Parathyroid adenoma (tissue), 2 donors: Measurements from ENCODE around the gene ZNF860.

Experiments used
- H2AFZ ChIP-seq: fragments of 300-600 bp; sonication (generic); one replicate; pipeline ENCODE4 v1.7.0; 2017; ENCODE audit warnings: antibody characterized with exemption, mild to moderate bottlenecking
- H3K27ac ChIP-seq: fragments of 300-600 bp; sonication (generic); one replicate; pipeline ENCODE4 v1.7.0; 2017
- H3K27me3 ChIP-seq: fragments of 300-600 bp; sonication (generic); one replicate; pipeline ENCODE4 v1.7.0; 2017; ENCODE audit warnings: low read length; ENCODE audit not compliant: control insufficient read depth, insufficient read depth
- H3K36me3 ChIP-seq: fragments of 300-600 bp; sonication (generic); one replicate; pipeline ENCODE4 v1.7.0; 2017; ENCODE audit warnings: low read length; ENCODE audit not compliant: control insufficient read depth, insufficient read depth
- H3K4me1 ChIP-seq: fragments of 300-600 bp; sonication (generic); one replicate; pipeline ENCODE4 v1.7.0; 2017; ENCODE audit warnings: control low read depth
- H3K4me2 ChIP-seq: fragments of 300-600 bp; sonication (generic); one replicate; pipeline ENCODE4 v1.7.0; 2017; ENCODE audit warnings: low read length
- H3K4me3 ChIP-seq: fragments of 300-600 bp; sonication (generic); one replicate; pipeline ENCODE4 v1.7.0; 2017; ENCODE audit warnings: low read depth, low read length
- H3K79me2 ChIP-seq: fragments of 300-600 bp; sonication (generic); one replicate; pipeline ENCODE4 v1.7.0; 2017; ENCODE audit warnings: control low read depth
- H3K9ac ChIP-seq: fragments of 300-600 bp; sonication (generic); one replicate; pipeline ENCODE4 v1.7.0; 2017; ENCODE audit warnings: mild to moderate bottlenecking
- H3K9me3 ChIP-seq: fragments of 300-600 bp; sonication (generic); one replicate; pipeline ENCODE4 v1.7.0; 2017; ENCODE audit warnings: low read length; ENCODE audit not compliant: control insufficient read depth
- TF ChIP-seq, protein P1 (sequence below): fragments of 300-600 bp; sonication (generic); IDR thresholded peaks from one replicate; pipeline ENCODE4 v1.7.0; 2017; ENCODE audit warnings: antibody characterized with exemption, mild to moderate bottlenecking
- donor health status: primary hyperparathyroidism.

Gene ZNF860

DNA sequence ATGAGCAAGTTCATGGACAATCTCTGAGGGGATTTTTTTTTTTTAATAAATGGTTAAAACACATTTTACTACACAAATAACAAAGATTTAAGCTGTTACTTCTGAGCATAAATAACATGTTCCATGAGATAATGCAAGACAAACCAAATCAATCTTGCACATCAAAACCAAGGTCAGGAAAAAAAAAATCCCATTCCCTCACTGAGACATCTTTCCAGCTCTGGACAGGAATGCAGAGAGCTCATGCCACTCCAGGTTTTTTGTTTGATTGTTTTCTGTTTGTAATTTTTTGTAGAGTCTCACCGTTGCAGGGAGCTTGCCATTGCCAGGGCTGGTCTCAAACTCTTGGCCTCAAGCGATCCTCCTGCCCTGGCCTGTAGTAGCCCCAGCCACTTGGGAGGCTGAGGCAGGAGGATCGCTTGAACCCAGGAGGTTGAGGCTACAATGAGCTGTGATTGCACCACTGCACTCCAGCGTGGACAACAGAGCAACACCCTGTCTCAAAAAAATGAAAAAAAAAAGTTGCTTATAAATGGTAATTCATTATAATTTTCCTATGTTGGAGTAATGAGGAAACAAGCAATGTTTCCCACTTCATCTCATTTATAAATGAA, 14.5 kb upstream of the ZNF860 start:
- Histone ChIP-seq H3K4me3 (no peak overlapping the region), H3K4me2 (no peak overlapping the region), H3K9me3 (no peaks in the 10 kb centered on the region), H3K4me1 (no peaks in the 10 kb centered on the region), H3K27me3 (no peaks in the 10 kb centered on the region), H3K9ac (no peak overlapping the region), H3K36me3 (no peaks in the 10 kb centered on the region), H3K27ac (no peak overlapping the region), H3K79me2 (no peaks in the 10 kb centered on the region), H2AFZ (no peak overlapping the region)
- TF ChIP-seq, protein P1, sequence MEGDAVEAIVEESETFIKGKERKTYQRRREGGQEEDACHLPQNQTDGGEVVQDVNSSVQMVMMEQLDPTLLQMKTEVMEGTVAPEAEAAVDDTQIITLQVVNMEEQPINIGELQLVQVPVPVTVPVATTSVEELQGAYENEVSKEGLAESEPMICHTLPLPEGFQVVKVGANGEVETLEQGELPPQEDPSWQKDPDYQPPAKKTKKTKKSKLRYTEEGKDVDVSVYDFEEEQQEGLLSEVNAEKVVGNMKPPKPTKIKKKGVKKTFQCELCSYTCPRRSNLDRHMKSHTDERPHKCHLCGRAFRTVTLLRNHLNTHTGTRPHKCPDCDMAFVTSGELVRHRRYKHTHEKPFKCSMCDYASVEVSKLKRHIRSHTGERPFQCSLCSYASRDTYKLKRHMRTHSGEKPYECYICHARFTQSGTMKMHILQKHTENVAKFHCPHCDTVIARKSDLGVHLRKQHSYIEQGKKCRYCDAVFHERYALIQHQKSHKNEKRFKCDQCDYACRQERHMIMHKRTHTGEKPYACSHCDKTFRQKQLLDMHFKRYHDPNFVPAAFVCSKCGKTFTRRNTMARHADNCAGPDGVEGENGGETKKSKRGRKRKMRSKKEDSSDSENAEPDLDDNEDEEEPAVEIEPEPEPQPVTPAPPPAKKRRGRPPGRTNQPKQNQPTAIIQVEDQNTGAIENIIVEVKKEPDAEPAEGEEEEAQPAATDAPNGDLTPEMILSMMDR, result no peak

DNA sequence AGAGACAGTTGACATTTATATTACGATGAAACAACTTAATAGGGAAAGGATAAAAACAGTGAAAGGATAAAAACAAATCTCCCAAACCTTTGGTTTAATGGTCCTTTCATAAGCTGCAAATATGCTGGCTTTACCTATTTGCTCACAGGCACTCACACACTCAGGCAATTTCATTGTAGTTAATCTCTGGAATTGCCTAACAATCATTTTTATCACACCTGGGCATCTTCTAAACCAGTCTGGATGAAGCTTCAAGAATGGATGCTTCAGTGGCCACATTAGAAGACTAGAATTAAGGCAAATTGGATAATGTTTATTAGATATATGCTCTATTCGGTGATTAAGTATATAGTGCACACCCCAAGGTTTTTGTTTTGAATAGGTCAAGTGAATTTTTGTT, 14.0 kb upstream of the ZNF860 start:
- Histone ChIP-seq H3K27ac (no peak overlapping the region), H3K9ac (no peak overlapping the region), H2AFZ (no peak overlapping the region), H3K36me3 (no peaks in the 10 kb centered on the region), H3K27me3 (no peaks in the 10 kb centered on the region), H3K4me1 (no peaks in the 10 kb centered on the region), H3K4me2 (no peak overlapping the region), H3K79me2 (no peaks in the 10 kb centered on the region), H3K4me3 (no peak overlapping the region), H3K9me3 (no peaks in the 10 kb centered on the region)
- TF ChIP-seq, protein P1, result no peak

DNA sequence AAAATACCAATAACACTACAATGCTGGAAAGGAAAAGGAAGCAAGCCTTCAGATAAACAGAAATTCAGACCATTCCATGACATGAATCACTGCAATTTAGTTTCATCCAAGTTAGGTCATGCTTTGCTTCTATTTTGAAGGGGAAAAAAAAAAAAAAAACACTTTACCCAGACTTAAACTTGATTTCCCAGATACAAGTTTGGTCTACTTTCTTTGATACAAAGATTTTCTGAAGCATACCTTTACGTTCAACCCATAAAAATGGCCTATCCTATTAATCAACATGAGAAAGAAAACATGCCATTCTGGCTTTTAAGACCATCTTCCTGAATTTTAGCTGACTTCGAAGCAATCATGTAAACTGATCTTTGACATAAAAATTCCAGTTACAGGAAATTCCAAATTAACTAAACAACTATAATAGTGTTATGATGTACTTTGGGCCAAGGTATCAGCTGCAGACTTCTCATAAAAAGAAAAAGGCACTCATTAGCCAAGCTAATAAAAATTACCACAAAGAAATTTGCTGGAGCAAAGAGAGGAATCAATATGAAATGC, 13.1 kb upstream of the ZNF860 start:
- Histone ChIP-seq H3K4me3 (no peak overlapping the region), H3K36me3 (no peaks in the 10 kb centered on the region), H3K79me2 (peaks cover 2% of the 10 kb centered on the region), H3K9me3 (no peaks in the 10 kb centered on the region), H3K4me1 (no peaks in the 10 kb centered on the region), H3K27ac (peak overlapping the region; percentile 32), H2AFZ (no peak overlapping the region), H3K27me3 (no peaks in the 10 kb centered on the region), H3K9ac (no peak overlapping the region), H3K4me2 (no peak overlapping the region)
- TF ChIP-seq, protein P1, result no peak

DNA sequence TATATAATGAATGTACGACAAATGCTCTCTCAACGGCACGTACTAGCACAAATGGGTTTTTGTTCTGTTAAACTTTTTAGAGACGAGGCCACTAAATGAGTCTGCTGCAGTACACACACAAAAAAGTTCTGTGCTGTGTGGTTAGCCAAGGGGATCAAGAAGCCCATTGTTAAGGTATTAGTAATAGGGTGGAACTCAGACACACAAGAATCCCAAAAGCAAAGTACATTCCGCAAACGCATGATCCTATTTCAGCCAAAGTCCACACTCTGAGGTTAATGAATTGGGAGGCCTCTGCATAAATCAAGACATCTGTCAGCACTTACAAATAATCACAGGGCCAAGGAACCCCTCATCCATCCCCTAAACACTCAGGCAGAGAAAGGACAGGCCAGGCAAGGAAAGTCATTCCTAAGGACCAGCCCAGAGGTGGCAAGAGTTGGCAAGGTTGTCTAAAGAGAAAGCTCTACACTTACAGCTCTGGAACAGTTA, 12.6 kb upstream of the ZNF860 start:
- H3K79me2 ChIP-seq, result peaks cover 2% of the 10 kb centered on the region
- no peaks in the 10 kb centered on the region for H3K27me3 ChIP-seq
- no peak overlapping the region for H3K4me2 ChIP-seq
- no peaks in the 10 kb centered on the region for H3K9me3 ChIP-seq
- H3K9ac ChIP-seq, result no peak overlapping the region
- H2AFZ ChIP-seq, result no peak overlapping the region
- H3K4me3 ChIP-seq, result no peak overlapping the region
- H3K36me3 ChIP-seq, result no peaks in the 10 kb centered on the region
- no peak overlapping the region for H3K27ac ChIP-seq
- no peaks in the 10 kb centered on the region for H3K4me1 ChIP-seq
- TF ChIP-seq, protein P1, result no peak

DNA sequence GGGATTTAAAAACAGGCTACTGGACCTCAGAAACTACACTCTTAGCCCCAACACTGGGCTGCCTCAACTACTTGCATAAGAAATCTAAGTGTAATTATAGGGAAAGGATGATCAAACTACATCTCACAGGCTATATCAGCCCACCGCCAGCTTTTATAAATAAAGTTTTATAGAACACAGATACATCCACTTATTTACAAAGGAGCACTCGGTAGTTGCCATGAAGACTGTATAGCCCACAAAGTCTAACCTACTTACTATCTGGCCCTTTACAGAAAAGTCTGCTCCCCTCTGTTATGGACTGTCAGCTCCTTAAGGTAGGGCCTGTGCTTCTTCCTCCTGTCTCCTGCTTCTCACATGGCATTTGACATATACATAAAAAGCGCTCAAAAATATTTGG, 9.9 kb upstream of the ZNF860 start:
- Histone ChIP-seq H3K27me3 (no peaks in the 10 kb centered on the region), H3K4me2 (no peak overlapping the region), H3K4me1 (no peaks in the 10 kb centered on the region), H3K9ac (no peak overlapping the region), H3K27ac (no peak overlapping the region), H3K79me2 (peaks cover 2% of the 10 kb centered on the region), H2AFZ (no peak overlapping the region), H3K36me3 (no peaks in the 10 kb centered on the region), H3K9me3 (no peaks in the 10 kb centered on the region), H3K4me3 (no peak overlapping the region)
- TF ChIP-seq, protein P1, result no peak
